GM19395 (cell line): ENCODE data around the gene NUP205.
A peak's percentile ranks its signal among the peaks of the same experiment; 100 is the strongest.
"Not testable (repeated sequence)": the region's sequence is repeated elsewhere in the genome, so short reads cannot be mapped to it uniquely, and the experiment has no call there.

Experiments used
- ATAC-seq: cut with Tn5 transposase; IDR thresholded peaks from one replicate; pipeline ENCODE4 v1.9.1; 2021; ENCODE audit warnings: mild to moderate bottlenecking, moderate library complexity; ENCODE audit not compliant: unreplicated experiment

NUP205 gene

DNA sequence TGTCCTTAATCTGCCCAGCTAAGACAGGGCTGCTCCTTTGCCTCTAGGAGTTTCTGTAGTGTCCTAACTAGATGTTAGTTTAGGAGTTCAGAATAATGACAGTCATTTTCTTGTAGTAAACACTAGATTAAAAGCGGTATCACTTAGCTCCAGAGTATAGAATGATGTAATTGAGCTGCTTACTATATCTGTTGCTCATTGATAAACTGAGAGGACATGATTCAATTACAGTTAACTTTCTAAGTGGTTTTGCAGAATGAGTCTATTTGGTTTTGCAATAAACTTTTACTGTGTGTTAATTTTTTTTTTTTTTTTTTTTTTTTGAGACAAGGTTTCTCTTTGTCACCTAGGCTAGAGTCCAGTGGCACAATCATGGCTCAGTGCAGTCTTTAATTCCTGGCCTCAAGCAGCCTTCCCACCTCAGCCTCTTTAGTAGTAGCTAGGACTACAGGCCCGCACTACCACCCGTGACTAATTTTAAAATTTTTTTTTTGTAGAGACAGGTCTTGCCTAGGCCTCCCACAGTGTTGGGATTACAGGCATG, 106.4 kb downstream of the NUP205 start:
- no peak for ATAC-seq

DNA sequence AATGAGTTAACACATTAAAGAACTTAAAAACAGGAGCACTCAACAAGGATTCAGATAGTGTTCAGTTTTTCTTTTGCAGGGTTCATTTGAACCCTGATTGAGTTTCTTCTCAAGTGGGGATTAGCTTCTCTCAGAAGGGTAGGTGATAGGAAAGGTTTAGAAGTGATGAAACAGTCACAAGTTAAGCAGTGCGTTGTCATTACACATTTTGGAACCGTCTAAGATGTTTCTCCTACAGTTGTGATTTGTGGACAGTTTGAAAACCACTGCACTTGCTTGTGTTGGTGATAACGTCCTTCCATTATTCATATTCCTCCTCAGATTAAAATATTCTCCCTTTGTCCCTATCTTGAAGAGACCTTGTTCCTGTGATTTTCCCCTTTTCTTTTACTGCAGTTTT, 107.3 kb downstream of the NUP205 start:
- ATAC-seq, result no peak

- no peak for ATAC-seq
Measured at GRCh38 chr7:135666156-135666555, 108.4 kb downstream of the NUP205 start.

GRCh38 chr7:135666846-135667245, 109.1 kb downstream of the NUP205 start:
- ATAC-seq, result no peak

- ATAC-seq, result not testable (repeated sequence)
Measured at GRCh38 chr7:135667626-135668025, 109.9 kb downstream of the NUP205 start.

DNA sequence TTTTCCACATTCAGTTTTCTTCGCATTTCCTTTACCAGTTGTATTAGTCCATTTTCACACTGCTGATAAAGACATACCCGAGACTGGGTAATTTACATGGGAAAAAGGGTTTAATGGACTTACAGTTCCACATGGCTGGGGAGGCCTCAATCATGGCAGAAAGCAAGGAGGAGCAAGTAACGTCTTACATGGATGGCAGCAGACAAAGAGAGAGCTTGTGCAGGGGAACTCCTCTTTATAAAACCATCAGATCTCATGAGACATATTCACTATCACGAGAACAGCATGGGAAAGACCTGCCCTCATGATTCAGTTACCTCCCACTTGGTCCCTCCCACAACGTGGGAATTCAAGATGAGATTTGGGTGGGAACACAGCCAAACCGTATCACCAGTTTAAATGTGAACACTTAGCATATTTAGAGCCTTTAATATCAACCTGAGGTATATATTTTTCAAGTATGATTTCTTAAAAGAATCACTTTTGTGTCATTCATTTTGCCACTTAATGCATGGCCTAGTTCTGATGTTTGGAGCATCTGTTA, 111.2 kb downstream of the NUP205 start:
- ATAC-seq, result not testable (repeated sequence)

DNA sequence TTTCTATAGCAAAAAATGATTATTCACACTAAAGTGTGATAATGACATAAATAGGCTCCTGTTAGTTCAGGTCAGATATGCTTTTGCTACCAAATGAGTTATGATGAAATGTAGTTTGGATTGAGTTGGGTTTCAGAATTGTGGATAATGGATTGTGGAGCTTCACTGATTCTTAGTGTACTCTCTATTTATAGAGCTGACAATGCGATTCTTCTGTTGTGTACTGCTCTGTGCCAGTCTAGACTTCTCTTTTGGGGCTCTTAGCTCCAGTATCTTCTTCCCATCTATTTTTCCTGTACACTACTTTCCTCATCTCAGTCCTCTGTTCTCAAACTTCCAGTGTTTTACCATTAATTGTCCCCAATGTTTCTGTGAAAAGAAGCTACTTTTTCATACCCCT, 112.1 kb downstream of the NUP205 start:
- ATAC-seq, result no peak

- ATAC-seq, result no peak
Measured at GRCh38 chr7:135670179-135670578, 112.5 kb downstream of the NUP205 start.

DNA sequence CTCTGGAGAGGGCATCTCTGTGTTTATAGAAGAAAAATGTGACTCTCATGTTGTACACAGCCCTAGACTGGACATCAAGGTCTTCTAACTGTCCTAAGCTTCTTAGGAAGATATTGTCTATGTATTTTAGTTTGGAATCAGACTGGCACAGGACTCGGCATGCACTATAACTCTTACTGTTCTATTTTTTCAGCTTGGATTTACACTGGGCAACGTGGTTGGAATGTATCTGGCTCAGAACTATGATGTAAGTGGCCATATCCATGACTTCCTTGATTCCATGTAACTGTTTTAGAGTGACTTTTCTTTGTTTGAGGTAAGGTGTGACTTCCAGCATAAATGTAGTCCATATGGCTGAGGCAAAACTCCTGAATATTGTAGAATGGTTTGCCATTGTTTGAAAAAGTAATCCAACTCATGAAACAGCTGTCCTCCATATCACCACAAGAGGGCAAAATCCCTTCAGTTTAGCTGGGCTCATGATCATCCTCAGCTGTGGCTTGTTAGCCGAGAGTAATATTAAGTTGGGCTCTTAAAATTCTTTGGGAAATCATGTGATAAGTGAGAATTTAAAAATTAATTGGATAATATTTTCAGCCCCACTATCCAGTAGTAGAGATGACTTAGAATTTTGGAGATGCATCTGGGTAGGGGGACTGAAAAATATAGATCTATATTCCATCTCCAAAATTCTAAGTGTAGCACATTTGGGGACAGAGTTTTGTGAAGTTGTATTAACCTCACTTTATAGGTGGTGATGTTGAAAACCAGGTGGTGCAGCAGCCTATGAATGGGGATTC, 115.0 kb downstream of the NUP205 start:
- peak; percentile 87 for ATAC-seq

DNA sequence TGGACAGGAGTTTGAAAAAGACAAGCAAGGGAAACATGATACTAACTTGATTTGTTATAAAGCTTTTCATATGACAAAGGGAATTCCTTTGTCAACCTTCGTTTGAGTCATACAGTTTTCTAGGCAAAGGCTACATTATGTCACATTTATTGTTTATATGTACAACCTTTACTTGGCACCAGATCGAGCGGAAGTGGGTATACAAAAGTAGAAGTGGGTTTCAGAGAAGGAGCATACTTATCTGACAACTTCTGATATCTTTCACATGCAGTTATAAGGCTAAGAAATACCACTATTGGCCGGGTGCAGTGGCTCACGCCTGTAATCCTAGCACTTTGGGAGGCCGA, 115.6 kb downstream of the NUP205 start:
- no peak for ATAC-seq

GRCh38 chr7:135678612-135679575, 121.2 kb downstream of the NUP205 start:
- ATAC-seq, result no peak

DNA sequence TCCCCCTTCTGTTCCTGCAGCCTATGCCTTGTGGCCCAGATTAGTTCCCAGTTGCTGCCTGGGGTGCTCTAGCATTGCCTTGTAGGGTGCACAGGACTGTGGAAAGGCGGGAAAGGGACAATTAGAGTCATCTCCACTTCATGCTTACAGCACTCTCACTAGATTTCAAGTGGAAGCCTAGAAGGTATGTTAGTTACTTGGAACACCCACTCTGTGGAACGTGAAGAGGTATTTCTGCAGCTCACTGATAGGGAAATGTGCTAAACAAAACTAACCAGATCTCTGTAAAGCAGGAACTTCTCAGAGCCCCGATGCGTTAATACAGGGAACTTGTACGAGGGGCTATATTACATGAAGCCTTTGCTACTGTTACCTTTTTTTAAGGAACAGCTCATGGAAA, 124.0 kb downstream of the NUP205 start:
- ATAC-seq, result no peak

- ATAC-seq, result no peak
Measured at GRCh38 chr7:135682191-135682590, 124.5 kb downstream of the NUP205 start.

DNA sequence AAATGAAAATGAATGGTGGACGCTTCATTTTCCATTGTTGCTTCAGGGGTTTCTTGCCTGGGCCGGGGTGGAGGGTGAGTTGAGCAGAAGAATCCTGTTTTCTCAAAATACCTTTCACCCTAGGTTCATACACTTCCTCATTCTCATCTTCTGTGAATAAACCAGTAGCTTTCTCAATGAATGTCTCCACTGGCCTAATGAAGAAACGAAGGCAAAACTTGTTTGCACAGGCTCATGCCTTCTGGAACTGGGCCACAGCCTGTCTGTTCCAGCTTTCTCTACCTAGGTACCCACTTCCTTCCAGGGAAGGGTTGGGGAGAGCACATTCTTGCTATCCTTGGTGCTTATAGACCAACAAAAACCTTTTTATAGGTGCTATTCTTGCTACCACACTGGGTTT, 125.9 kb downstream of the NUP205 start:
- ATAC-seq, result no peak

DNA sequence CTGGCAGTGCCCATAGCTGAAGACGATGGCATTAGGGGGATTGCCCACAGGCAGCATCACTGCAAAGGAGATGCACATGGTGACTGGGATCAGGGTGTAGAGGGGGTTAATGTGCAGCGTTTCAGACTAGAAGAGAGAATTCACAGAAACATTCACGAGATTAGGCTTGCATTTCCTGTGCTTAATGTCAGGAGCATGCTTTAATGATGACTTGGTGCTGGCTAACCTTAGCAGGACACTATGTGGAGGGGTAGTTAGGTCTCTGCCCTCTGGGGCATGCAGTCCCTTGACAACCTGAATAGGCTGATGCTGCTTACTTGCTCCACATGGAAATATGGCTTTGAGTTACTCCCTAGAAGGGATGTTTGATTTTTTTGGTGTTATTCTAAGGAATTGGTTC, 126.4 kb downstream of the NUP205 start:
- ATAC-seq, result no peak

DNA sequence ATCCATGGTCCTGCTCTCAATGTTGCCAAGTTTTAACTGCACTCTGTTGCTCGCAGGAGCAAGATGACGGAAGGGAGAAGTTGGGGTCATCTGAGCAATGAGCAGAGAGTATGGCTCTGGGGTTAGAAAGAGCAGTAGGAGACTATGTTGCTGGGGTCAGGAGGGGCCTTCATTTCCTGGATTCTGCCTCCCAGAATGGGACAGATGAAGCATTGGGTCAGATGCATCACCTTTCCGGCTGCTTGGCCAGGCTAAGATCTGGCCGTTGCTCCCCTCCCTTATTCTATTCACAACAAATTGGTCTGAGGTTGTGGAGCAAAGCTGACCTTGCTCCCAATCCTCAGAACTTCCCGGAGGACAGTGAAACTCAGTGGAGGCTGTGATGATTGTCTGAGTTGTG, 127.0 kb downstream of the NUP205 start:
- ATAC-seq, result no peak

GRCh38 chr7:135685306-135686084, 127.8 kb downstream of the NUP205 start:
- no peak for ATAC-seq

DNA sequence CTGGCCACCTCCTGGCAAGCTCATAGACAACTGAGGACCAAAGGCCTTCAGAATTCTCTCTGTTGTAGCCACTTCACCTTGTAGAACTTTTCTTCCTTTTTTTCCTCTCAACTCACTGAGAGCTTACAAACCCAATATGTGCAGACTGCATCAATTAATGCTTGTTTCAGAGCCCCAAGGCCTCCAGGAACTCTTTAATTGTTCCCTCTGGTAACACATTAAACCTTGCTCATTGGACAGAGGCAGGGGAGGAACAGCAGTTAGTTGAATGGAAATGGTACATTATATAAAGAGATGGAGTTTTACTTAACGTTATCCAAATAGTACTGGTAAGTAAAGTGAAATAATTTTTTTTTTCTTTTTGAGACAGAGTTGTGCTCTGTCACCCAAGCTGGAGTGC, 129.7 kb downstream of the NUP205 start:
- no peak for ATAC-seq

- no peak for ATAC-seq
Measured at GRCh38 chr7:135690566-135690965, 132.8 kb downstream of the NUP205 start.

- no peak for ATAC-seq
Measured at GRCh38 chr7:135692055-135692454, 134.3 kb downstream of the NUP205 start.

- not testable (repeated sequence) for ATAC-seq
Measured at GRCh38 chr7:135692606-135693005, 134.9 kb downstream of the NUP205 start.
